GM21723 (cell line): Measurements from ENCODE around the gene BRI3.

ENCODE experiments used
- ATAC-seq: cut with Tn5 transposase; IDR thresholded peaks from one replicate; pipeline ENCODE4 v1.9.1; 2021; ENCODE audit warnings: mild to moderate bottlenecking, moderate library complexity; ENCODE audit not compliant: unreplicated experiment

Gene BRI3

GRCh38 chr7:98338441-98338840 lies 57.0 kb downstream of the BRI3 start:
- ATAC-seq = no peak

GRCh38 chr7:98339043-98339442 lies 57.6 kb downstream of the BRI3 start:
- ATAC-seq = no peak

GRCh38 chr7:98341106-98341505 lies 59.6 kb downstream of the BRI3 start:
- no peak for ATAC-seq
